Natural killer cell (primary cell): ENCODE measurements around the gene DPM2. TPM values are rescaled to one million over a fixed set of nuclear protein-coding genes. Genes with fewer than 3 reads are reported as not detected.

Source experiments
- ATAC-seq, 3 donors: fragments of 150-1000 bp in 2 of 3; fragments of 200-7000 bp in 1 of 3; cut with Tn5 transposase; 1 replicate in 1 of 3; 2 replicates in 2 of 3; pipeline ENCODE4 v1.10.0; 2021; ENCODE audit warnings: mild to moderate bottlenecking in 2 of 3, moderate library complexity in 2 of 3
- DNase-seq, 2 donors: peaks; one replicate each; pipeline versions ENCODE4 v3.0.0 to v3.0.0-alpha.2; 2013 to 2021; ENCODE audit warnings: mixed read lengths in 1 of 2
- H3K27ac ChIP-seq: one replicate; pipeline ENCODE4 v1.5.1; 2013; ENCODE audit warnings: mild to moderate bottlenecking, low read length
- H3K27me3 ChIP-seq: one replicate; pipeline ENCODE4 v1.6.1; 2013; ENCODE audit warnings: low read length; ENCODE audit not compliant: control insufficient read depth, insufficient read depth
- H3K36me3 ChIP-seq: one replicate; pipeline ENCODE4 v1.6.1; 2013; ENCODE audit warnings: low read length; ENCODE audit not compliant: control insufficient read depth, insufficient read depth
- H3K4me1 ChIP-seq: one replicate; pipeline ENCODE4 v1.6.1; 2013; ENCODE audit warnings: low read length; ENCODE audit not compliant: control insufficient read depth, insufficient read depth
- H3K4me3 ChIP-seq: one replicate; pipeline ENCODE4 v1.5.1; 2013; ENCODE audit warnings: low read length
- H3K9me3 ChIP-seq: one replicate; pipeline ENCODE4 v1.6.1; 2013; ENCODE audit warnings: low read length; ENCODE audit not compliant: control insufficient read depth, insufficient read depth
- H3K27ac Mint-ChIP-seq, 2 donors: one replicate each; pipeline ENCODE4 v1.8.0; 2022; ENCODE audit warnings: mild to moderate bottlenecking in 2 of 2, mixed read lengths in 2 of 2, moderate library complexity in 1 of 2
- H3K27me3 Mint-ChIP-seq, 2 donors: one replicate each; pipeline ENCODE4 v1.8.0; 2022; ENCODE audit warnings: low read depth in 2 of 2, mixed read lengths in 2 of 2
- H3K36me3 Mint-ChIP-seq: one replicate; pipeline ENCODE4 v1.8.0; 2022; ENCODE audit warnings: mixed read lengths
- H3K4me1 Mint-ChIP-seq, 2 donors: one replicate each; pipeline ENCODE4 v1.8.0; 2022; ENCODE audit warnings: mixed read lengths in 2 of 2
- H3K4me3 Mint-ChIP-seq: one replicate; pipeline ENCODE4 v1.8.0; 2022; ENCODE audit warnings: mild to moderate bottlenecking, moderate library complexity, mixed read lengths
- H3K9me3 Mint-ChIP-seq, 2 donors: one replicate each; pipeline ENCODE4 v1.8.0; 2022; ENCODE audit warnings: mixed read lengths in 2 of 2
- CTCF ChIP-seq: fragments of 200-600 bp; IDR thresholded peaks from one replicate; pipeline ENCODE4 v1.8.0; 2022; ENCODE audit warnings: antibody characterized with exemption
- WGBS: methylation state at CpG from one replicate; pipeline ENCODE4 v1.1.7; 2013; ENCODE audit warnings: missing lambda C conversion rate; ENCODE audit not compliant: insufficient coverage; 5-methylcytosine and 5-hydroxymethylcytosine counted together
- intact Hi-C: fragments of 100-400 bp; cut with micrococcal nuclease; formaldehyde crosslinking; loops from one replicate; pipeline ENCODE4 v1.14.2; 2022
- total RNA-seq, 4 donors: library from RNA; stranded (reverse); fragments of 120-200 nt in 1 of 4; gene quantifications; one replicate each; pipeline versions ENCODE4 v1.2.3 to v1.2.4, GENCODE V29; 2013 to 2022

Gene DPM2
- total RNA-seq, 3 donors from 2014 or later (not counting 1 experiment from before 2014, with no cell fraction given) = 22.9 to 31.4 (median 24.1) TPM

GRCh38 chr9:127961613-127962155 is 24.0 kb upstream of the DPM2 start:
- TF ChIP-seq CTCF = no peak
- Mint-ChIP-seq H3K4me1 (peaks cover 6 to 10% of the 10 kb centered on the region in 2 donors), H3K27me3 (no peaks in the 10 kb centered on the region), H3K9me3 (no peaks in the 10 kb centered on the region), H3K27ac (no peak overlapping the region), H3K36me3 (no peaks in the 10 kb centered on the region), H3K4me3 (no peak overlapping the region)
- Histone ChIP-seq H3K9me3 (no peaks in the 10 kb centered on the region), H3K4me1 (peaks cover 45% of the 10 kb centered on the region), H3K27ac (no peak overlapping the region), H3K27me3 (no peaks in the 10 kb centered on the region), H3K4me3 (no peak overlapping the region), H3K36me3 (no peaks in the 10 kb centered on the region)
- 95% methylated on average over 13 of the region's 13 CpGs for WGBS
- ATAC-seq = no peak
- intact Hi-C loops = no loop called here
- DNase-seq = no peak

GRCh38 chr9:127961155-127961490 is 23.5 kb upstream of the DPM2 start:
- Mint-ChIP-seq H3K4me3 (no peak overlapping the region), H3K9me3 (no peaks in the 10 kb centered on the region), H3K4me1 (peaks cover 6 to 10% of the 10 kb centered on the region in 2 donors), H3K27me3 (no peaks in the 10 kb centered on the region), H3K27ac (no peak overlapping the region), H3K36me3 (no peaks in the 10 kb centered on the region)
- 96% methylated on average over 2 of the region's 2 CpGs for WGBS
- no peaks in the 10 kb centered on the region for H3K27me3 ChIP-seq
- TF ChIP-seq CTCF = no peak
- intact Hi-C loops = no loop called here
- no peaks in the 10 kb centered on the region for H3K9me3 ChIP-seq
- no peaks in the 10 kb centered on the region for H3K36me3 ChIP-seq
- DNase-seq (no peak), ATAC-seq (peak in 1 of 3 donors; percentile 15)
- peaks cover 39% of the 10 kb centered on the region for H3K4me1 ChIP-seq
- no peak overlapping the region for H3K4me3 ChIP-seq
- no peak overlapping the region for H3K27ac ChIP-seq

GRCh38 chr9:127960410-127961154 is 22.9 kb upstream of the DPM2 start:
- no peak for ATAC-seq

More at GRCh38 chr9:127960410-127961154, 22.9 kb upstream of the DPM2 start:
- DNase-seq = no peak
- H3K36me3 ChIP-seq = no peaks in the 10 kb centered on the region
- no peaks in the 10 kb centered on the region for H3K27me3 ChIP-seq
- Mint-ChIP-seq H3K36me3 (no peaks in the 10 kb centered on the region), H3K9me3 (no peaks in the 10 kb centered on the region), H3K27ac (peak overlapping the region in 1 of 2 donors; percentile 6), H3K4me3 (no peak overlapping the region), H3K4me1 (peaks cover 6 to 12% of the 10 kb centered on the region in 2 donors), H3K27me3 (no peaks in the 10 kb centered on the region)
- TF ChIP-seq CTCF = no peak
- intact Hi-C loops = no loop called here
- H3K27ac ChIP-seq = no peak overlapping the region
- H3K4me3 ChIP-seq = no peak overlapping the region
- H3K4me1 ChIP-seq = peaks cover 41% of the 10 kb centered on the region
- no peaks in the 10 kb centered on the region for H3K9me3 ChIP-seq
- 81% methylated on average over 11 of the region's 11 CpGs for WGBS
